Lower leg skin (tissue), 3 donors: ENCODE data around the gene WNT1.

Source experiments
- CTCF ChIP-seq, 3 donors: fragments of 450-650 bp; IDR thresholded peaks; one replicate each; pipeline ENCODE4 v1.5.1; 2016; ENCODE audit warnings: antibody characterized with exemption in 3 of 3, mild to moderate bottlenecking in 3 of 3, moderate library complexity in 2 of 3
- POLR2A ChIP-seq, 2 donors: fragments of 450-650 bp; IDR thresholded peaks; one replicate each; pipeline ENCODE4 v1.6.1; 2016 to 2017; ENCODE audit warnings: antibody characterized with exemption in 2 of 2, mild to moderate bottlenecking in 1 of 2, moderate library complexity in 1 of 2

GRCh38 chr12:48943221-48943620 lies 34.9 kb upstream of the WNT1 start:
- no peak for TF ChIP-seq POLR2A (IDR thresholded peaks at IDR 0.05)
- no peak for TF ChIP-seq CTCF (IDR thresholded peaks at IDR 0.05)
